GM12875 (cell line): ENCODE measurements around the gene QDPR.

Experiments
- H3K4me3 ChIP-seq: one replicate; pipeline ENCODE4 v1.5.1; 2011; ENCODE audit warnings: low read depth, low read length, control low read depth
- TF ChIP-seq, protein P1 (sequence below): IDR thresholded peaks from 2 replicates; pipeline ENCODE4 v1.5.1; 2011; ENCODE audit warnings: low read depth, mild to moderate bottlenecking, control low read depth, inconsistent platforms, low read length, moderate library complexity, borderline replicate concordance; ENCODE audit not compliant: insufficient read depth

Gene QDPR

DNA sequence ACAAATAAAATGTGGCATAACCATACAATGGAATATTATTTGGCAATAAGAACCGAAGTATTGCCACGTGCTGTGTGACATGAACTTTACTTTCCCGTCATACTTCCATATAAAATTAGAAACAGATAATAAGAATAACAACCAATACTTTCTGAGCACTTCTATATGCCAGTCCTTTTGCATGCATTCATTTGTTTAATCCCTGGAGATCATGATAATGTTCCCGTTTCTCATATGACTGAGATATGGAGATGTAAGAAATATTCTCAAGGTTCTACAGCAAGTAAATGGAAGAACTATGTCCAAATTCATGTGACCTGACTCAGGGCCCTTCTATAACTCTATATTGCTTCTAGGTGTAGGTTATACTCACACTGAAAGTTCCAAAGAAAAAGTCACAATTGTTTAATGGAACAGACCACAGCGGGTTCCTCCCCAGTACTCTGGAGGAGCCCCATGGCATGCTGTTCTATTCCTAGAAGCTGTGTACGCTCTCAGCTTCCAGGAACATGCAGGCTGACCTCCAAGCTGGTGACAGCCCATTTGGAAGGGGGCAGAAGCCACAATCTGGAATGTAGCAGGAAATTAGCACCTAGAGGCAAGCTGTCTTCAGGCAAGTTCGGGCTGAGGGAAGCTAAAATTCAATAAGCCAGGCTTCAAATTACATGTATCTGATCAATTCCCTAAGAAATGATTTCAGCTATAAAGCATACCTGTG, 31.5 kb downstream of the QDPR start:
- no peak overlapping the region for H3K4me3 ChIP-seq
- TF ChIP-seq, protein P1, sequence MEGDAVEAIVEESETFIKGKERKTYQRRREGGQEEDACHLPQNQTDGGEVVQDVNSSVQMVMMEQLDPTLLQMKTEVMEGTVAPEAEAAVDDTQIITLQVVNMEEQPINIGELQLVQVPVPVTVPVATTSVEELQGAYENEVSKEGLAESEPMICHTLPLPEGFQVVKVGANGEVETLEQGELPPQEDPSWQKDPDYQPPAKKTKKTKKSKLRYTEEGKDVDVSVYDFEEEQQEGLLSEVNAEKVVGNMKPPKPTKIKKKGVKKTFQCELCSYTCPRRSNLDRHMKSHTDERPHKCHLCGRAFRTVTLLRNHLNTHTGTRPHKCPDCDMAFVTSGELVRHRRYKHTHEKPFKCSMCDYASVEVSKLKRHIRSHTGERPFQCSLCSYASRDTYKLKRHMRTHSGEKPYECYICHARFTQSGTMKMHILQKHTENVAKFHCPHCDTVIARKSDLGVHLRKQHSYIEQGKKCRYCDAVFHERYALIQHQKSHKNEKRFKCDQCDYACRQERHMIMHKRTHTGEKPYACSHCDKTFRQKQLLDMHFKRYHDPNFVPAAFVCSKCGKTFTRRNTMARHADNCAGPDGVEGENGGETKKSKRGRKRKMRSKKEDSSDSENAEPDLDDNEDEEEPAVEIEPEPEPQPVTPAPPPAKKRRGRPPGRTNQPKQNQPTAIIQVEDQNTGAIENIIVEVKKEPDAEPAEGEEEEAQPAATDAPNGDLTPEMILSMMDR: no peak

DNA sequence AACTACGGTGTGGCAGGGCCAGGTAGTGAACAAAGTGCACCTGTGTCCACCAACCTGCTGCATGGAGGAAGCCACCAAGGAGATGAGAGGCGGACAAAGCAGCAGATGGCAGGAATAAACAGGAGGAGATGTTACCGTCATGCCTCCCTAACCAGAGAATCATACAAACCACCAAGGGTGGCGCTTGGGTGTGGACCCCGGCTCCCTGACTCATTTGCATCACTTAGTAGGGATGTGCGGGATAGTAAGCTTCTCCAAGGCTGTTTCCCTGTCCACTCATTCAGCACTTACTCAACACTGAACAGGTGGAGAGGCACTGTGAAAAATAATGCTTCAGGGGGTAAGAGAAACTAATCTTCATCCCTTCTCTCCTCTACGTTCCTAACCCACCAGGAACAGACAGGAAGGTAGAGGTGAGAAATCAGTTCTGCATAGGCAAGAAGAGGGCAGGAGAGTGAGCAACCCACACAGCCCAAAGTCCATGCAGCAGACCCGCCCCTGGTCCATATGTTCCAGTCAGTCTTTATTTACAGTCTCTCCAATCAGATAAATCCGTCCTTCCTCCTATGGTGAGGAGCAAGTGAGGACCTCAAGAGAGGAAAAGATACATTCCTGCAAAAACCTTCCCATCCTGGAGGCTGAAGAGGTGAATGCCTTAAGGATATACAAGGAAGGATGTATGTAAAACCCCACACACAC, 34.0 kb downstream of the QDPR start:
- TF ChIP-seq, protein P1: no peak
- no peak overlapping the region for H3K4me3 ChIP-seq

DNA sequence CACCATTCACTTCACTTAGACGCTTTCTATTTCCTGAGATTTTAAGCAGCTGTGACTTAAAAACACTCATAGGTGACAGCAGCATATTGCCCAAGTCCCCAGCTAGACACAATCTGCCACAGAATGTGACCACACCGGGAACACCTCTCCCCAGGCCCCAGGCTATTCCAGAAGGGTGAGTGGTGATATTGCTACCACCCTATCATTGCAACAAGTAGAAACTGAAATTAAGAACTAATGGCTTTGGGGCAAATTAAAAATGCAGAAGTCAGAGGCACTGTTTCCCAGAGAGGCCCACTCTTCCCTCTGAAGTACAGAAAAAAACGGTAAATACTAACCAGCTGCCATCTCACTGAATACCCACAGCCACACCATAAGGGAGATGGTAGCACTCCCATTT, 35.0 kb downstream of the QDPR start:
- TF ChIP-seq, protein P1: no peak

DNA sequence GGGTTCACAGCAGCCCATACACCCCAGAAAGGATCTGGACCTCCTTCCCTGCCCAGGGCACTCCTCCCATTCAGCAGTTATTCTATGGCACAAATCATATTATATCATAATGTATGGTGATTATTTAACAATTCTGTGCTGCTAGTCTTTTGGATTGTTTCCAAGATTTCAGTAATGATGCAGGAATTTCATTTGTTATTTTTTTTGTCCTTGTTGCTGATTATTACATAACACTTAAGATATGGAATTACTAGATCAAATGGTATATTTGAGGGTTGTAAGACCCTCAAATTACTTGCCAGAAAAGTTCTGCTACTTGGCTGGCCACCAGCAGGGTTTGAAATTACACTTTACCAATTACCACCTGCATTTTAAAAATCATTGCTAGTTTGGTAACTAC, 36.4 kb downstream of the QDPR start:
- TF ChIP-seq, protein P1: no peak

More for the DNA sequence above, 35.0 kb downstream of the QDPR start:
- H3K4me3 ChIP-seq: no peak overlapping the region

DNA sequence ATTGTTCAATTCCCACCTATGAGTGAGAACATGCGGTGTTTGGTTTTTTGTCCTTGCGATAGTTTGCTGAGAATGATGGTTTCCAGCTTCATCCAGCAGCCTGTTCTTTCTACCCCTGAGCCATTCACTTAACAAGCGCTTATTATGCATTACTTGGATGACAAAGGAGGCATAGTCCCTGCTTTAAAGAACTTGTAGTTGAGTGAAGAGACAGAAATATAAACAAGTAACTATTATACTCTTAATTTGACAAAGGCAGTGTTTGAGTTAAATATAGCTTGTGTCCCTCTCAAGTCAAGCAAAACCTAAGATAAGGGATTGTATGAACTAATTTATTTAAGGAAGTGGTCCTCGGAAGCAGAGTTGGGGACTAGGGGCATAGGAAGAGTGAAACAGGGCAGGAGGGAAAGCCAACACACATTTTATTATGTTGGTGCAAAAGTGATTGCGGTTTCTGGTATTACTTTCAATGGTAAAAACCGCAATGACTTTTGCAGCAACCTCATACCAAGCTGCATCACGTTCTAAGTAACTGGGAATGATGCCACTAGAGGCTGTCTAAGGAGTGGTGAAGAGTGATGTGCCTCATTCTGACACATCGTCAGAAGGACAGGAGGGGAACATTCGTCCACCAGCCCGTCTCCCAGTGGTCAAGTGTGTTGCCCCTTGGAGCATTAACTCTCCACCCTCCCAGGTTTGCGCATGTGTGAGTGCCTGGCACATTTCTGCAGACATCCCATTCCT, 41.8 kb downstream of the QDPR start:
- no peak overlapping the region for H3K4me3 ChIP-seq
- TF ChIP-seq, protein P1: no peak

More for the DNA sequence above, 36.4 kb downstream of the QDPR start:
- H3K4me3 ChIP-seq: no peak overlapping the region

DNA sequence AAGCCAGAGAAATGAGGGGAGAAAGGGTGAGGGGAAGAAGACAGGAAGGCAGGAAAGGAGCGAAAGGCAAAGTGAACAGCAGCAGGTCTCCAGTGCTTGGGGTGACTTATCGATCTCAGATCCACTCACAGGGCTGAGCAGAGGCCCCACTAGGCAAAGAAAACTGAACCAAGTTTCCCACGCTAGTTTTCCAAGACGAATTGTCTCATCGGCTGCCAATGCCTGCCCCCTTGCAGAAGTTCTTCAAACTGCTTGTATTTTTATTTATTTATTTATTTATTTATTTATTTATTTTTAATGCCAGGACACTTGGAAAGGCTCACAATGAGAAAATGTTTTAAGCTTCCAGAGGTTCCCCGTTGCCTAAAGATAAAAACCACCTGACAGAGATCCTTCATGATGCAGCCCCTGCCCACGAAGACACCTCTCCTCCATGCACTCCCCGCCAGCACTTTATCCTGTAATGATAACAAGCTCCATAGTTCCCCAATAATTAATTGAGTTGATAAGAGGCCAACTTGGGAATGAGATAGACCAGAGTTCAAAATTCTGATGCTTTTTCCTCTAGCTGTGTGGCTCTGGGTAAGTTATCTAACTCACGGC, 43.2 kb downstream of the QDPR start:
- H3K4me3 ChIP-seq: no peak overlapping the region
- TF ChIP-seq, protein P1: peak; percentile 13; the same call in 1 of the 2 replicates
